ENCODE measurements around the gene MYH3.

Gene MYH3

DNA sequence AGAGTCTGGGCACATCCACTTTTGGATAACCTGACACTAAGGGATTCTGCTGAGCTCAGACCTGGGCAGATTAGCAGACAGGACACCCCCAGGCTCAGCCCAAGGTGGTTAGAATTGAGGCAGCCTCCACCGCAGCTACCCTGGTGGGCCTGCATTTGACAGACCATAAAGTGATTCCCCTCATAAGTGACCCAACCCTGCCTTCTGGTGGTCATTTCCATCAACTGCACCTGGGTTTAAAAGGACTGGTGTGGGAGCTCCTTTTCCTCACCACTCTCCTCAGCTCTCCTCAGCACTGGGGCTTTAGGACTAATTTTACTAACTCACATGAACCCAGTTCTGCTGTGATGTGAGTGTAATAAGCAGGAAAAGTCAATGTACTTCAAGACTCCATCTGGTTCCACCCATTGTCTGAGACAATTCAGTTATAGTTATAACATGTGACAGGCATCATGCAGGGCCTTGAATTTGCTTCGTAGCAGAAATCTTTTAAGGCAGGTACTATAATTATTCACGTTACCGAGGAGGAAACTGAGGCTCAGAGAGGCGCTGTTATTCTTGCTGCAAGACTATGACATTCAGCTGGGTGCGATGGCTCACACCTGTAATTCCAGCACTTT, 42.5 kb downstream of the MYH3 start:
- no peak for DNase-seq (ENCODE audit: low read depth in 2 of 2)

DNA sequence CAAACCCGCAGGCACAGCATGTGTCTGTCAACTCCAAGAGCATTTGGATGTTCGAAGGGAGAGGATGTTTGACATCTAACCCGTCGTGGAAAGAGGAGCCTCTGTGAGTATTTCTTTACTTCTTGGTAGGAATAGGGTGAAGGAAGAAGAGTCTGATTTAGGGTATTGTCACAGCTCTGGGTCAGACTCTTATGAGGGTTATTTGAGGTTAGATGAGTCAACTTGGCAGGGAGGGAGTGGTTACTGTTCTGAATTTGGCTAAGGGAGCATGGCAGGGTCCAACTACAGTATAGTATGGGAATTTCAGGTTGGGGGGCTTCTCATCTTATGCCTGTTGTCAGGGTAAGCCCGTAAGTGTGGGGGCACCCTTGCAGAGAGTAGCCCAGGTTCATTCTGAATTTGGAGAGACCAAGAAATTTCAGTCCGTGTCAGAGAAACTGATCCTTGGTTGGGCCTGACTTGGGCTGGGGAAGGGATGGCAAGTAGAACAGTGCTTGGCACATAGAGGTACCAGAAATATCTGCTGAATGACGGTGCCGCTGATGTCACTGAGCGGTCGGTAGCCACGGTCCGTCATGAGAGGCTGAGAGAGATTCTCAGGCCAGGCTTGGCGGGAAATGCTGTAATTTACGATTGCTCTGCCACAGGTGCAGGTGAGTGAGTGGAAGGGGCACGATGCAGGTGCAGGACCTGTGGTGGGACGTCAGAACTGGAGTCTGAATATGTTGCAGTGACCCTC, 43.2 kb downstream of the MYH3 start:
- no peak for DNase-seq (ENCODE audit: low read depth in 2 of 2)

GRCh38 chr17:10612957-10613744, 44.0 kb downstream of the MYH3 start:
- DNase-seq (ENCODE audit: low read depth in 2 of 2) = no peak

DNA sequence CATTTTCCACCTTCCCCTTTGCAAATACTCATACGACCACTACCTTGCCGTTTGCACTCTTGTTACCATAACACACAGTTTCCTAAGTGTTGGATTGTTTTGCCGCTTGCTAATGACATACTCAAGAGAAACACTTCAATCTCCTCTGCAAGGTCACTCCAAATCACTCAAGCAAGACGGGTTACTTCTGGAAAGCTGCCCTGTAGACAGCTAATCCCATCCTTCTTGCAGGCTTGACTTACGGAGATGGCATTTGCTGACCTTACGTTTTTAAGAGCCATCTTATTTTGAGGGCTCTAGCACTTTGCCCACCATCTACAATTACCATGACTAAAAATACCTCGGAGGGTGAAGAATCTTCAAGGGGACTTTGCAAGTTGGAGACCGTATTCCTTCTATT, 46.2 kb downstream of the MYH3 start:
- no peak for DNase-seq (ENCODE audit: low read depth in 2 of 2)

GRCh38 chr17:10608244-10608643, 48.9 kb downstream of the MYH3 start:
- no peak for DNase-seq (ENCODE audit: low read depth in 2 of 2)

DNA sequence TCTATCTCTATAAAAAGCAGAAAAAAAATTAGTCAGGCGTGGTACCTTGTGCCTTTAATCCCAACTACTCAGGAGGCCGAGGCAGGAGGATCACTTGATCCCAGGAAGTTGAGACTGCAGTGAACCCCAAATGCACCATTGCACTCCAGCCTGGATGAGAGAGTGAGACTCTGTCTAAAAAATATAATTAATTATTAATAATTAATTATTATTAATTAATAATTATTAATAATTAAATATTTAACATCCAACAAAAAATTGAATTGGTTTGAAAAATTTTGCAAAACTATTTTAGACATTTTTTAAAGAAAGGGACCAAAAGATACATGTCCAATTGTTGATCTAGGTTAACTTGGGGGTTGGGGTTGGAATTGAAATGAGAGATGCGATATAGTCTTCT, 51.0 kb downstream of the MYH3 start:
- no peak for DNase-seq (ENCODE audit: low read depth in 2 of 2)

DNA sequence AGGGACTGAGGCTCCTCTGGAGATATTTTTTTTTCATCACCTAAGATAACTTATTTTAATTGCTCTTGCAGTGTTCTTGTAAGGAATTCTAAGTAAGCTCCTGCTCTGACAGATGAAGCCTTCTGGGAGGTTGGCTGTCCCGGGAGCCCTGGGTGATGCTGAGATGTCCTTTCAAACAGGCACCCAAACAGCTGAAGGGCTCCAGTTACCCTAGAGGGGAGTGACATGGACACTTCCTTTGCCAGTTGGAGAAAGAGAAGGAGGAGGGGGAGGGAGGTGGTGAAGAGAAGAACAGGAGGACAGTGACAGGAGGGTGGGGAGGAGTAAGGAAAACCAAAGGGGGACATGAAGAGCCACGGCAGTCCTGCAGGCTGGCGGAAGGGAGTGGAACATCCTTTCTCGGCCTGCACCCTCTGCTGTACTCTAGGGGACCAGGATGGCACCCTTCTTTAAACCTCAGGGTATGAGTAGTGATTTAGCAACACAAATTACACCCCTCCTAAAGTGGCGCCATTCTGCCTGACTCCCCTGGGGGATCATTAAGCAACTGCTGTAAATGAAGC, 51.8 kb downstream of the MYH3 start:
- no peak for DNase-seq (ENCODE audit: low read depth in 2 of 2)

- DNase-seq (ENCODE audit: low read depth in 2 of 2) = no peak
These were observed 52.6 kb downstream of the MYH3 start for GRCh38 chr17:10604521-10604920.

DNA sequence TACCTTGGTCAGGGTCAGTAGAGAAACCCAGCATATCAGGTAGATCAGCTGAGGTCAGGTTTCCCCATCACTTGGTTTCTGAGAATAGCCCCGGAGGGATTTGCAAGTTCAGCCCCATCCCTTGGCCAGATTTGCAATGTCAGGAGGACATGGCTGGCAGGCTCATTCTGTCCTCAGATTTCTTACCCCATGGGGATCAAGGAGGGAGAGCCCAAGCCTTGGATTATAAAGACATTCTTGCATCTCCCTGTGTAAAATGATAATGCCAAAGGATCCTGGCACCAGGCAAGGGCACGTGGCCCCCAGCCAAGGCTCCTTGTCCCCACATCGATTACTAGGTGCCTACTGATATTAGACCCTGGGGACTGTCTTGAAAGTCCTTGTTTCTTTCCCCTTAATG, 53.2 kb downstream of the MYH3 start:
- no peak for DNase-seq (ENCODE audit: low read depth in 2 of 2)

DNA sequence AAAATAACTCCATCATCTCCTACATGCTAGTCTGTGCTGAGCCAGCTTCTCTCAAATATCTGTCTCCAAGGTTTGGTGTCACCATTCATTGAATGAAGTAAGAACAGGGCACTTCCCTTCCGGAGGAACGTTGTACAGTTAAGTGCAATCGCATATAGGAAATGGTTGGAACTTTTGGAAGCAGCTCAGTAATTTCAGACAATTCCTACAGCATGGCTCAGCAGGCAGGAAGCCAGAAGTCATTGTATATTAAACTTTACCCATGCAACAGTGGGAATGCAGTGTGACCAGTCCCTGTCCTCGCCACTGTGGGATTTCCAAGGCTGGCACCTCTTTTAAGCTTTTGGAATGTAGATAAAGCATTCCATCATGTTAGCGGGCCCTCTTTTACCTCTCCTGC, 56.5 kb downstream of the MYH3 start:
- no peak for DNase-seq (ENCODE audit: low read depth in 2 of 2)

- no peak for DNase-seq (ENCODE audit: low read depth in 2 of 2)
These were observed 58.5 kb downstream of the MYH3 start for GRCh38 chr17:10598621-10599020.

GRCh38 chr17:10589553-10590145, 67.5 kb downstream of the MYH3 start:
- DNase-seq (ENCODE audit: low read depth in 2 of 2) = no peak

DNA sequence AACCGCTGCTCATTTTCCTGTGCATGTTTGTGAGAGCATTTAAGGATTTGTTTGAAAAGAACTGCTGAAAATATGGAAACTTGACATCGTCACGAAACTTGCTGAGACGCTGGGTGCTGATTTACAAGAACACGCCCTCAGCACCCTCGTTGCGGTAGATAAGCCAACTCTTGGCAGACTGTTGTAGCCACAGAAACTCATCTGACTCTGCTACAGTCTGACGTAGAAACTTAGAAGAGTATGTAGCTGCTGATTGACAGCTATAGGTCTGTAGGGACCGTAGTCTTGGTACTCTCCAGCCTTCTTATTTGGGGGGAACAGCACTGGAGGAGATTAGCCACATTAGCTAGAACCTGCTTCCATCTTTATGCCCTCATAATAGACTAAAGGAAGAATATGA, 71.6 kb downstream of the MYH3 start:
- DNase-seq (ENCODE audit: low read depth in 2 of 2) = no peak

DNA sequence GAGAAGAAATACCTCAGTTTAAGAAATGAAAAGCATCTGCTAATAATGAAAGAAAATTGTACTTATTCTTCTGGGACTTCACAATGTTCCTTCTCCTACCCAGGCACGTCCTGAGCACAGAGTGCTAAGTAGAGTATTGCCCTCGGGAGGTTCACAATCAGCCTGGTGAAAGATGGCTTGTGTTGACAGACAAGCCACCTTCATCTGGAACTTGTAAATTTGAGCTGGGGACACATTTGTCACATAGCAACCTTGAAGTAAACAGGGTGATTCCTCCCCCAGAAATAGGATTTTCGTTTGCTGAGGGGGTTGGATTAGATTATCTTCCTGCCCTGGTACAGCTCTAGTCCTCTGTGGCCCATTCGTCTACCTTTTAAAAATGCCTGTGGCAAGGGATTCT, 73.3 kb downstream of the MYH3 start:
- no peak for DNase-seq (ENCODE audit: low read depth in 2 of 2)

- DNase-seq (ENCODE audit: low read depth in 2 of 2) = no peak
These were observed 77.8 kb downstream of the MYH3 start for GRCh38 chr17:10579270-10579669.

All from stimulated activated CD8-positive, alpha-beta memory T cell treated with anti-CD3 and anti-CD28 coated beads, Interleukin-15, amount 100 ng/mL, for 4 hours (primary cell).